HG03521 (cell line): Measurements from ENCODE around the gene PTBP3.
"Not testable (repeated sequence)": the region's sequence is repeated elsewhere in the genome, so short reads cannot be mapped to it uniquely, and the experiment has no call there.

ENCODE experiments used
- ATAC-seq: cut with Tn5 transposase; IDR thresholded peaks from one replicate; pipeline ENCODE4 v1.9.1; 2021; ENCODE audit warnings: mild to moderate bottlenecking, moderate library complexity; ENCODE audit not compliant: unreplicated experiment

Gene PTBP3

GRCh38 chr9:112274600-112274999 is 58.8 kb downstream of the PTBP3 start:
- no peak for ATAC-seq

- no peak for ATAC-seq
Observed at GRCh38 chr9:112273876-112274275, 59.5 kb downstream of the PTBP3 start.

- no peak for ATAC-seq
Observed at GRCh38 chr9:112271466-112272098, 61.8 kb downstream of the PTBP3 start.

GRCh38 chr9:112268413-112268812 is 65.0 kb downstream of the PTBP3 start:
- no peak for ATAC-seq

GRCh38 chr9:112267086-112267485 is 66.3 kb downstream of the PTBP3 start:
- not testable (repeated sequence) for ATAC-seq

GRCh38 chr9:112265391-112265790 is 68.0 kb downstream of the PTBP3 start:
- ATAC-seq = no peak

- ATAC-seq = no peak
Observed at GRCh38 chr9:112262577-112262976, 70.8 kb downstream of the PTBP3 start.

- no peak for ATAC-seq
Observed at GRCh38 chr9:112261133-112261532, 72.3 kb downstream of the PTBP3 start.

GRCh38 chr9:112258106-112258505 is 75.3 kb downstream of the PTBP3 start:
- ATAC-seq = no peak

GRCh38 chr9:112252194-112252593 is 81.2 kb downstream of the PTBP3 start:
- no peak for ATAC-seq

GRCh38 chr9:112249277-112249676 is 84.1 kb downstream of the PTBP3 start:
- peak; percentile 78 for ATAC-seq

- no peak for ATAC-seq
Observed at GRCh38 chr9:112248722-112249121, 84.7 kb downstream of the PTBP3 start.

GRCh38 chr9:112247090-112247489 is 86.3 kb downstream of the PTBP3 start:
- ATAC-seq = no peak

GRCh38 chr9:112245126-112245525 is 88.3 kb downstream of the PTBP3 start:
- ATAC-seq = no peak

GRCh38 chr9:112242147-112242804 is 91.1 kb downstream of the PTBP3 start:
- ATAC-seq = no peak

- ATAC-seq = no peak
Observed at GRCh38 chr9:112241491-112241890, 91.9 kb downstream of the PTBP3 start.

- no peak for ATAC-seq
Observed at GRCh38 chr9:112239708-112240107, 93.7 kb downstream of the PTBP3 start.

GRCh38 chr9:112239284-112239683 is 94.1 kb downstream of the PTBP3 start:
- no peak for ATAC-seq

- no peak for ATAC-seq
Observed at GRCh38 chr9:112234779-112235178, 98.6 kb downstream of the PTBP3 start.

GRCh38 chr9:112233769-112234168 is 99.7 kb downstream of the PTBP3 start:
- no peak for ATAC-seq

GRCh38 chr9:112232233-112232632 is 101.2 kb downstream of the PTBP3 start:
- ATAC-seq = no peak

- no peak for ATAC-seq
Observed at GRCh38 chr9:112226091-112226490, 107.3 kb downstream of the PTBP3 start.
